HepG2 (cell line): ENCODE data around the gene YWHAB. TPM values are rescaled to one million over a fixed set of nuclear protein-coding genes. Genes with fewer than 3 reads are reported as not detected.

Source experiments
- ATAC-seq: fragments of 200-7000 bp; cut with Tn5 transposase; 3 replicates; pipeline ENCODE4 v1.9.1; 2020; ENCODE audit warnings: mild to moderate bottlenecking, moderate library complexity
- BruUV-seq: library from RNA; stranded (reverse); fragments of 400-500 nt; replicated peaks from 2 replicates; lab custom pipeline; 2021; lab: Mats Ljungman, UMichigan
- CTCF ChIA-PET: fragments of 300-600 bp; formaldehyde crosslinking; extraction: SDS; loops from one replicate; lab custom pipeline; 2021; ENCODE audit warnings: low total read pairs, inconsistent platforms, low intra/inter-chr PET ratio; lab: Yijun Ruan, JAX
- POLR2A ChIA-PET: fragments of 350-600 bp; sonication (Branson Sonifier 250); formaldehyde crosslinking; loops from one replicate; lab custom pipeline; 2020; ENCODE audit warnings: antibody characterized with exemption, inconsistent platforms; lab: Yijun Ruan, JAX
- DNase-seq: peaks from one replicate; pipeline ENCODE4 v3.0.0-alpha.2; 2015; ENCODE audit warnings: low spot score
- FAIRE-seq: peaks from 3 replicates; lab custom pipeline; 2011; peaks lifted over from hg19 to GRCh38; lab: Jason Lieb, UNC
- H2AFZ ChIP-seq: one replicate; pipeline ENCODE4 v1.6.1; 2011; ENCODE audit warnings: low read length, inconsistent platforms
- H3K27ac ChIP-seq: fragments of 300-600 bp; 3 replicates; pipeline ENCODE4 v1.8.0; 2011; ENCODE audit warnings: mixed run types, mild to moderate bottlenecking, mixed read lengths, low read length, inconsistent platforms; ENCODE audit not compliant: insufficient read depth; ENCODE audit errors: extremely low read length
- H3K27me3 ChIP-seq, 2 experiments: fragments of 200-600 bp in 1 of 2; 2 replicates in 1 of 2; 3 replicates in 1 of 2; pipeline versions ENCODE4 v1.6.0 to v1.8.0; 2011; ENCODE audit warnings: low read length in 2 of 2, mild to moderate bottlenecking in 2 of 2, moderate library complexity in 2 of 2, inconsistent platforms in 1 of 2; ENCODE audit not compliant: insufficient read depth in 2 of 2, control insufficient read depth in 1 of 2
- H3K36me3 ChIP-seq, 2 experiments: fragments of 200-600 bp in 1 of 2; replicated peaks in 1 of 2; 2 replicates in 1 of 2; 3 replicates in 1 of 2; pipeline versions ENCODE4 v1.5.1 to v1.8.0; 2011; ENCODE audit warnings: low read length in 2 of 2, inconsistent platforms in 1 of 2; ENCODE audit not compliant: insufficient read depth in 2 of 2, control insufficient read depth in 1 of 2
- H3K4me1 ChIP-seq: 2 replicates; pipeline ENCODE4 v1.5.1; 2012; ENCODE audit warnings: low read length, inconsistent platforms; ENCODE audit not compliant: insufficient read depth
- H3K4me2 ChIP-seq: 2 replicates; pipeline ENCODE4 v1.6.0; 2011; ENCODE audit warnings: low read depth, low read length, inconsistent platforms
- H3K4me3 ChIP-seq, 3 experiments: fragments of 200-600 bp in 1 of 3; sonication (generic), shearing (Covaris generic) in 1 of 3; replicated peaks in 1 of 3; 2 replicates each; pipeline ENCODE4 v1.5.1; 2011 to 2016; ENCODE audit warnings: low read length in 3 of 3, inconsistent platforms in 2 of 3, low read depth in 2 of 3, mild to moderate bottlenecking in 2 of 3, control low read depth in 1 of 3, mixed read lengths in 1 of 3; ENCODE audit not compliant: insufficient read depth in 1 of 3
- H3K79me2 ChIP-seq: one replicate; pipeline ENCODE4 v1.6.1; 2011; ENCODE audit warnings: low read length, inconsistent platforms; ENCODE audit not compliant: insufficient read depth
- H3K9ac ChIP-seq: 2 replicates; pipeline ENCODE4 v1.6.0; 2011; ENCODE audit warnings: mild to moderate bottlenecking, low read depth, low read length, inconsistent platforms; ENCODE audit not compliant: insufficient read depth
- H3K9me3 ChIP-seq: 2 replicates; pipeline ENCODE4 v1.5.1; 2012; ENCODE audit warnings: mild to moderate bottlenecking, low read length
- H4K20me1 ChIP-seq: 2 replicates; pipeline ENCODE4 v1.6.0; 2011; ENCODE audit warnings: inconsistent platforms, mild to moderate bottlenecking, low read length, moderate library complexity; ENCODE audit not compliant: insufficient read depth
- HOXA7 ChIP-seq: sonication (generic); formaldehyde crosslinking; IDR thresholded peaks from 2 replicates; pipeline ENCODE4 v1.8.1; 2022; ENCODE audit warnings: mild to moderate bottlenecking, missing genetic modification reagents, moderate library complexity
- NRL ChIP-seq: sonication (generic); formaldehyde crosslinking; IDR thresholded peaks from 2 replicates; pipeline ENCODE4 v1.5.0; 2020; ENCODE audit warnings: missing genetic modification reagents, mild to moderate bottlenecking, moderate library complexity, borderline replicate concordance
- POLR2AphosphoS5 ChIP-seq: IDR thresholded peaks from 2 replicates; pipeline ENCODE4 v1.6.1; 2012; ENCODE audit warnings: low read depth, low read length
- POLR2G ChIP-seq: fragments of 200-400 bp; formaldehyde crosslinking; IDR thresholded peaks from 2 replicates; pipeline ENCODE4 v1.6.1; 2018; ENCODE audit warnings: mild to moderate bottlenecking, low read depth, low read length, moderate library complexity
- RBM22 ChIP-seq: fragments of 200-400 bp; formaldehyde crosslinking; optimal IDR thresholded peaks from 2 replicates; pipeline ENCODE3; 2017; ENCODE audit warnings: mild to moderate bottlenecking, low read length, moderate library complexity
- ZNF766 ChIP-seq: sonication (generic); formaldehyde crosslinking; IDR thresholded peaks from 2 replicates; pipeline ENCODE4 v1.5.0; 2020; ENCODE audit warnings: missing genetic modification reagents, borderline replicate concordance
- WGBS: methylation state at CpG from one replicate; pipeline ENCODE4 v1.1.6; 2017; ENCODE audit warnings: low lambda C conversion rate; 5-methylcytosine and 5-hydroxymethylcytosine counted together
- in situ Hi-C: cut with HindIII; loops from 2 replicates; pipeline ENCODE4 v1.10.0; 2017; ENCODE audit warnings: low pct_unique_long_range_greater_than_20kb; ENCODE audit not compliant: extremely low pct_ligation_motif_present
- intact Hi-C: fragments of 100-400 bp; cut with micrococcal nuclease; formaldehyde crosslinking; loops from one replicate; pipeline ENCODE4 v1.10.0; 2022; ENCODE audit not compliant: unreplicated experiment
- polyA plus RNA-seq, 8 experiments: library from polyadenylated mRNA; depleted of rRNA in 3 of 8; stranded (reverse) in 7 of 8; unstranded in 1 of 8; fragments of >200 nt; fragmentation: Illumina TruSeq in 4 of 8; extraction: Trizol in 4 of 8; gene quantifications; 2 replicates each; pipeline versions ENCODE4 v1.2.1 to v1.2.3, GENCODE V29; 2011 to 2016; ENCODE audit warnings: low read depth in 4 of 8, missing spikeins in 1 of 8, mixed read lengths in 1 of 8; ENCODE audit not compliant: insufficient read depth in 1 of 8
- total RNA-seq, 5 experiments: library from RNA; depleted of rRNA; stranded (reverse); fragments of >200 nt; fragmentation: Illumina TruSeq; extraction: Trizol; gene quantifications; 2 replicates each; pipeline ENCODE4 v1.2.3, GENCODE V29; 2016; ENCODE audit warnings: low read depth in 1 of 5
- TF ChIP-seq, protein P1 (sequence below): sonication (generic); formaldehyde crosslinking; IDR thresholded peaks from 2 replicates; pipeline ENCODE4 v1.9.0; 2021; ENCODE audit warnings: missing genetic modification reagents, mild to moderate bottlenecking, borderline replicate concordance

Gene YWHAB
- total and polyA plus RNA-seq, 2 of the 13 experiments (the other 11 are each of a cell fraction or from before 2014, with no cell fraction given) = 77.2 to 121 TPM

GRCh38 chr20:44946271-44946852, 60.9 kb downstream of the YWHAB start:
- CTCF ChIA-PET = no interaction called here
- DNase-seq = no peak
- ATAC-seq = no peak

GRCh38 chr20:44948107-44948506, 62.6 kb downstream of the YWHAB start:
- FAIRE-seq (no peak), DNase-seq (no peak), ATAC-seq (peak; percentile 13; the same call in 1 of the 3 replicates)
- 99% methylated on average over 5 of the region's 5 CpGs for WGBS
- CTCF ChIA-PET = no interaction called here
- intact Hi-C loops (no loop called here), in situ Hi-C loops (no loop called here)
- peaks cover 9% of the 10 kb centered on the region for H3K4me1 ChIP-seq
- POLR2A ChIA-PET = interaction anchor here (1.1 to 7.2 kb wide), 3 partner anchors 14 to 39 kb away, joined by 3 to 51 read pairs (median 3); partner anchors contain the start of gene TOMM34
- H4K20me1 ChIP-seq = no peaks in the 10 kb centered on the region
- no peaks in the 10 kb centered on the region for H3K79me2 ChIP-seq
- H3K9me3 ChIP-seq = no peaks in the 10 kb centered on the region
- peaks cover 53 to 95% of the 10 kb centered on the region in 2 experiments for H3K36me3 ChIP-seq
- H3K4me3 ChIP-seq = no peak overlapping the region
- H2AFZ ChIP-seq = no peak overlapping the region
- TF ChIP-seq, protein P1, sequence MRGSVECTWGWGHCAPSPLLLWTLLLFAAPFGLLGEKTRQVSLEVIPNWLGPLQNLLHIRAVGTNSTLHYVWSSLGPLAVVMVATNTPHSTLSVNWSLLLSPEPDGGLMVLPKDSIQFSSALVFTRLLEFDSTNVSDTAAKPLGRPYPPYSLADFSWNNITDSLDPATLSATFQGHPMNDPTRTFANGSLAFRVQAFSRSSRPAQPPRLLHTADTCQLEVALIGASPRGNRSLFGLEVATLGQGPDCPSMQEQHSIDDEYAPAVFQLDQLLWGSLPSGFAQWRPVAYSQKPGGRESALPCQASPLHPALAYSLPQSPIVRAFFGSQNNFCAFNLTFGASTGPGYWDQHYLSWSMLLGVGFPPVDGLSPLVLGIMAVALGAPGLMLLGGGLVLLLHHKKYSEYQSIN (CRISPR knock-in tag) = no peak
- TF ChIP-seq POLR2G = peak; percentile 51; the same call in 1 of the 2 replicates
- 0 out of 2 replicates have a peak, but pooled peaks have one; percentile 15 for TF ChIP-seq POLR2AphosphoS5
- no TSS peak for BruUV-seq
- H3K27ac ChIP-seq = no peak overlapping the region
- H3K27me3 ChIP-seq = no peaks in the 10 kb centered on the region
- H3K4me2 ChIP-seq = no peak overlapping the region
- H3K9ac ChIP-seq = no peak overlapping the region

More at GRCh38 chr20:44946271-44946852, 60.9 kb downstream of the YWHAB start:
- no peak overlapping the region for H3K4me3 ChIP-seq
- no peaks in the 10 kb centered on the region for H4K20me1 ChIP-seq
- peaks cover 56 to 95% of the 10 kb centered on the region in 2 experiments for H3K36me3 ChIP-seq
- BruUV-seq = no TSS peak
- POLR2A ChIA-PET = interaction anchor here (1.3 to 7.2 kb wide), 2 partner anchors 15 to 25 kb away, joined by 3 to 51 read pairs; partner anchors contain the start of gene TOMM34
- peaks cover 19% of the 10 kb centered on the region for H3K4me1 ChIP-seq
- TF ChIP-seq POLR2AphosphoS5 (peak; percentile 35; the same call in 1 of the 2 replicates), NRL (no peak), RBM22 (peak; percentile 43), ZNF766 (CRISPR knock-in tag) (no peak), HOXA7 (CRISPR knock-in tag) (no peak)
- no peak overlapping the region for H2AFZ ChIP-seq
- H3K27me3 ChIP-seq = no peaks in the 10 kb centered on the region
- H3K9me3 ChIP-seq = no peaks in the 10 kb centered on the region
- H3K79me2 ChIP-seq = no peaks in the 10 kb centered on the region
- no peak overlapping the region for H3K27ac ChIP-seq
- no peak overlapping the region for H3K4me2 ChIP-seq
- intact Hi-C loops (no loop called here), in situ Hi-C loops (no loop called here)
- no peak for FAIRE-seq
- WGBS = 98% methylated on average over 2 of the region's 2 CpGs
- H3K9ac ChIP-seq = no peak overlapping the region
